ENCODE data around the gene PLTP.
"Not testable (repeated sequence)": the region's sequence is repeated elsewhere in the genome, so short reads cannot be mapped to it uniquely, and the experiment has no call there.

PLTP gene

GRCh38 chr20:45911486-45912343 lies at the start of gene PLTP:
Gene PLTP (minus strand): TSS chr20:45912155. CDS start chr20:45911452, 703 bp downstream.
- Mint-ChIP-seq H3K4me3 (peak within 1 kb of the TSS; percentile 74), H3K9me3 (no peaks in the 10 kb centered on the region), H3K36me3 (ENCODE audit: low read depth) (peaks cover 19% of the 10 kb centered on the region), H3K4me1 (peaks cover 33% of the 10 kb centered on the region), H3K27me3 (ENCODE audit: low read depth, poor library complexity) (peaks cover 11% of the 10 kb centered on the region), H3K27ac (peak within 1 kb of the TSS; percentile 97)
- no peak for TF ChIP-seq CTCF (IDR thresholded peaks at IDR 0.05)
- peak; percentile 80 for DNase-seq

- DNase-seq: no peak
Measured at GRCh38 chr20:45959956-45960630, 48.1 kb upstream of the PLTP start.

GRCh38 chr20:45959126-45959525 lies 47.2 kb upstream of the PLTP start:
- H3K36me3 Mint-ChIP-seq (ENCODE audit: low read depth): peaks cover 45% of the 10 kb centered on the region
- H3K27me3 Mint-ChIP-seq (ENCODE audit: low read depth, poor library complexity): no peaks in the 10 kb centered on the region
- H3K4me3 Mint-ChIP-seq: no peak overlapping the region
- H3K9me3 Mint-ChIP-seq: no peaks in the 10 kb centered on the region
- TF ChIP-seq CTCF (IDR thresholded peaks at IDR 0.05): no peak
- no peaks in the 10 kb centered on the region for H3K4me1 Mint-ChIP-seq
- no peak overlapping the region for H3K27ac Mint-ChIP-seq
- no peak for DNase-seq

More at GRCh38 chr20:45959956-45960630, 48.1 kb upstream of the PLTP start:
- Mint-ChIP-seq H3K4me3 (no peak overlapping the region), H3K27me3 (ENCODE audit: low read depth, poor library complexity) (no peaks in the 10 kb centered on the region), H3K27ac (no peak overlapping the region), H3K4me1 (no peaks in the 10 kb centered on the region), H3K9me3 (no peaks in the 10 kb centered on the region), H3K36me3 (ENCODE audit: low read depth) (peaks cover 45% of the 10 kb centered on the region)
- no peak for TF ChIP-seq CTCF (IDR thresholded peaks at IDR 0.05)

GRCh38 chr20:45958593-45958992 lies 46.6 kb upstream of the PLTP start:
- Mint-ChIP-seq H3K27me3 (ENCODE audit: low read depth, poor library complexity) (no peaks in the 10 kb centered on the region), H3K4me1 (no peaks in the 10 kb centered on the region), H3K27ac (no peak overlapping the region), H3K4me3 (no peak overlapping the region), H3K36me3 (ENCODE audit: low read depth) (peaks cover 50% of the 10 kb centered on the region), H3K9me3 (no peaks in the 10 kb centered on the region)
- no peak for DNase-seq
- no peak for TF ChIP-seq CTCF (IDR thresholded peaks at IDR 0.05)

GRCh38 chr20:45957021-45957941 lies 45.3 kb upstream of the PLTP start:
- TF ChIP-seq CTCF (IDR thresholded peaks at IDR 0.05): no peak
- Mint-ChIP-seq H3K27ac (no peak overlapping the region), H3K36me3 (ENCODE audit: low read depth) (peaks cover 46% of the 10 kb centered on the region), H3K4me1 (no peaks in the 10 kb centered on the region), H3K27me3 (ENCODE audit: low read depth, poor library complexity) (no peaks in the 10 kb centered on the region), H3K9me3 (no peaks in the 10 kb centered on the region), H3K4me3 (no peak overlapping the region)
- no peak for DNase-seq

GRCh38 chr20:45956326-45956725 lies 44.4 kb upstream of the PLTP start:
- H3K27ac Mint-ChIP-seq; H3K4me3 Mint-ChIP-seq; DNase-seq; H3K4me1 Mint-ChIP-seq; H3K27me3 Mint-ChIP-seq (ENCODE audit: low read depth, poor library complexity); H3K9me3 Mint-ChIP-seq: not testable (repeated sequence)
- H3K36me3 Mint-ChIP-seq (ENCODE audit: low read depth): peaks cover 52% of the 10 kb centered on the region

Measured in nephron progenitor cell (in vitro differentiated cells).